Thyroid gland (tissue), 4 donors: ENCODE results near the gene SUGCT.

Experiments
- POLR2A ChIP-seq, 2 donors: fragments of 450-650 bp; IDR thresholded peaks; one replicate each; pipeline ENCODE4 v1.6.1; 2017; ENCODE audit warnings: antibody characterized with exemption in 2 of 2, mild to moderate bottlenecking in 2 of 2, moderate library complexity in 1 of 2
- TF ChIP-seq, protein P1 (sequence below), 6 experiments: fragments of 200-600 bp in 3 of 6; fragments of 450-650 bp in 3 of 6; sonication (generic) in 3 of 6; IDR thresholded peaks; one replicate each; pipeline ENCODE4 v1.5.1; 2016 to 2019; ENCODE audit warnings: antibody characterized with exemption in 6 of 6, mild to moderate bottlenecking in 2 of 6, inconsistent platforms in 1 of 6, moderate library complexity in 1 of 6

DNA sequence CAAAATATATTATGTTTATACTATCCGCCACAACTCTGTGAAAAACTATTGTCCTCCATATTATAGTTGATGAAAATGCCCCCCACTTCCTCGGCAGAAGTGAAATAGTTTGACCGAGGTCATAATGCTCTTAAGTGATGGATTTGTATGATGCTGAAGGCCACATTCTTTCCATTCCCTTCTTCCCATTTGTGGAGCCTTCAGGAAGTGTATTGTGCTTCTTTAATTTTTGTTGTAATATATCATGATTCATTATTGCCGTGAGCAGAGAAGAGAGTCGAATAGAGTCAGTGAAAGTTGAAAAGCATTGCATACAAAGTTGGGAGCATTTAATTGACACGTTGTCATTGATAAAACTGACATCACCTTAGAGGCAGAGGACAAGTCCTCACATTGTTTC, 460.3 kb downstream of the SUGCT start:
- TF ChIP-seq, protein P1, sequence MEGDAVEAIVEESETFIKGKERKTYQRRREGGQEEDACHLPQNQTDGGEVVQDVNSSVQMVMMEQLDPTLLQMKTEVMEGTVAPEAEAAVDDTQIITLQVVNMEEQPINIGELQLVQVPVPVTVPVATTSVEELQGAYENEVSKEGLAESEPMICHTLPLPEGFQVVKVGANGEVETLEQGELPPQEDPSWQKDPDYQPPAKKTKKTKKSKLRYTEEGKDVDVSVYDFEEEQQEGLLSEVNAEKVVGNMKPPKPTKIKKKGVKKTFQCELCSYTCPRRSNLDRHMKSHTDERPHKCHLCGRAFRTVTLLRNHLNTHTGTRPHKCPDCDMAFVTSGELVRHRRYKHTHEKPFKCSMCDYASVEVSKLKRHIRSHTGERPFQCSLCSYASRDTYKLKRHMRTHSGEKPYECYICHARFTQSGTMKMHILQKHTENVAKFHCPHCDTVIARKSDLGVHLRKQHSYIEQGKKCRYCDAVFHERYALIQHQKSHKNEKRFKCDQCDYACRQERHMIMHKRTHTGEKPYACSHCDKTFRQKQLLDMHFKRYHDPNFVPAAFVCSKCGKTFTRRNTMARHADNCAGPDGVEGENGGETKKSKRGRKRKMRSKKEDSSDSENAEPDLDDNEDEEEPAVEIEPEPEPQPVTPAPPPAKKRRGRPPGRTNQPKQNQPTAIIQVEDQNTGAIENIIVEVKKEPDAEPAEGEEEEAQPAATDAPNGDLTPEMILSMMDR (IDR thresholded peaks at IDR 0.05), result no peak
- no peak for TF ChIP-seq POLR2A (IDR thresholded peaks at IDR 0.05)
